Cardiac muscle cell (in vitro differentiated cells and primary cell): ENCODE measurements around the gene MAP2K7. TPM values are rescaled to one million over a fixed set of nuclear protein-coding genes. Genes with fewer than 3 reads are reported as not detected.
"Not testable (repeated sequence)": the region's sequence is repeated elsewhere in the genome, so short reads cannot be mapped to it uniquely, and the experiment has no call there.

Source experiments
- DNase-seq, 2 donors: peaks; one replicate each; pipeline versions ENCODE4 v3.0.0 to v3.0.0-alpha.2; 2010 to 2017; ENCODE audit warnings: low read depth in 1 of 2, low spot score in 1 of 2
- H3K27ac ChIP-seq: fragments of 200-600 bp; sonication (generic); 2 replicates; pipeline ENCODE4 v1.5.1; 2016
- H3K27me3 ChIP-seq: fragments of 200-600 bp; sonication (generic); 2 replicates; pipeline ENCODE4 v1.6.0; 2016; ENCODE audit warnings: control low read depth
- H3K36me3 ChIP-seq: fragments of 200-600 bp; sonication (generic); 2 replicates; pipeline ENCODE4 v1.5.1; 2016; ENCODE audit warnings: control low read depth
- H3K4me1 ChIP-seq: fragments of 200-600 bp; sonication (generic); 2 replicates; pipeline ENCODE4 v1.8.1; 2017; ENCODE audit warnings: low read depth, mild to moderate bottlenecking, mixed run types
- H3K4me3 ChIP-seq: fragments of 200-600 bp; sonication (generic); 2 replicates; pipeline ENCODE4 v1.5.1; 2016; ENCODE audit warnings: mild to moderate bottlenecking
- H3K9me3 ChIP-seq: fragments of 200-600 bp; sonication (generic); 2 replicates; pipeline ENCODE4 v1.5.1; 2017; ENCODE audit warnings: low read depth, mild to moderate bottlenecking, control low read depth
- CTCF ChIP-seq: IDR thresholded peaks from 2 replicates; pipeline ENCODE4 v1.5.1; 2012; ENCODE audit warnings: low read depth, mild to moderate bottlenecking, low read length
- polyA plus RNA-seq: library from polyadenylated mRNA; unstranded; fragments of >200 nt; fragmentation: Nextera tagmentation; extraction: Ambion mirVana; gene quantifications from 2 replicates; pipeline ENCODE4 v1.2.1, GENCODE V29; 2016
- total RNA-seq: library from RNA; depleted of rRNA; stranded (reverse); fragments of >200 nt; gene quantifications from 2 replicates; pipeline ENCODE4 v1.2.3, GENCODE V29; 2016

Gene MAP2K7
- total and polyA plus RNA-seq, 2 experiments from 2014 or later: 12.4 to 24.1 TPM

GRCh38 chr19:7959211-7959610 lies 55.5 kb downstream of the MAP2K7 start:
- H3K4me1 ChIP-seq: no peaks in the 10 kb centered on the region
- no peaks in the 10 kb centered on the region for H3K27me3 ChIP-seq
- no peak for DNase-seq
- H3K9me3 ChIP-seq: no peaks in the 10 kb centered on the region
- peak overlapping the region; percentile 18 for H3K27ac ChIP-seq
- no peak overlapping the region for H3K4me3 ChIP-seq
- peaks cover 27% of the 10 kb centered on the region for H3K36me3 ChIP-seq
- TF ChIP-seq CTCF: no peak

GRCh38 chr19:7961082-7961481 lies 57.4 kb downstream of the MAP2K7 start:
- not testable (repeated sequence) for H3K27me3 ChIP-seq, H3K9me3 ChIP-seq, H3K4me1 ChIP-seq, H3K4me3 ChIP-seq, DNase-seq
- Histone ChIP-seq H3K36me3 (peaks cover 37% of the 10 kb centered on the region), H3K27ac (peak overlapping the region; percentile 48)

- H3K4me1 ChIP-seq: no peaks in the 10 kb centered on the region
Observed at GRCh38 chr19:7961920-7962626, 58.4 kb downstream of the MAP2K7 start.

GRCh38 chr19:7962644-7963268 lies 59.1 kb downstream of the MAP2K7 start:
- Histone ChIP-seq H3K27me3 (no peaks in the 10 kb centered on the region), H3K36me3 (peaks cover 48% of the 10 kb centered on the region)
- no peak for TF ChIP-seq CTCF

More at GRCh38 chr19:7961920-7962626, 58.4 kb downstream of the MAP2K7 start:
- no peaks in the 10 kb centered on the region for H3K9me3 ChIP-seq
- DNase-seq: no peak
- TF ChIP-seq CTCF: no peak
- peaks cover 46% of the 10 kb centered on the region for H3K36me3 ChIP-seq
- no peak overlapping the region for H3K27ac ChIP-seq
- H3K4me3 ChIP-seq: no peak overlapping the region
- no peaks in the 10 kb centered on the region for H3K27me3 ChIP-seq

GRCh38 chr19:7963566-7963965 lies 59.9 kb downstream of the MAP2K7 start:
- TF ChIP-seq CTCF: no peak
- H3K4me3 ChIP-seq: no peak overlapping the region
- peak overlapping the region; percentile 28 for H3K27ac ChIP-seq
- H3K36me3 ChIP-seq: peaks cover 48% of the 10 kb centered on the region
- DNase-seq: no peak
- H3K27me3 ChIP-seq: no peaks in the 10 kb centered on the region
- H3K9me3 ChIP-seq: no peaks in the 10 kb centered on the region
- no peaks in the 10 kb centered on the region for H3K4me1 ChIP-seq

More at GRCh38 chr19:7962644-7963268, 59.1 kb downstream of the MAP2K7 start:
- no peak overlapping the region for H3K4me3 ChIP-seq
- no peak for DNase-seq
- H3K4me1 ChIP-seq: no peaks in the 10 kb centered on the region
- no peaks in the 10 kb centered on the region for H3K9me3 ChIP-seq
- H3K27ac ChIP-seq: no peak overlapping the region

Other genes with a start within 250 kb of the MAP2K7 start
- not detected in 2 replicates for gene RETN, start 234.8 kb upstream of the MAP2K7 start, total RNA-seq
- gene RETN, start 234.8 kb upstream of the MAP2K7 start, polyA plus RNA-seq: not detected in 2 replicates
- gene MCEMP1, start 226.8 kb upstream of the MAP2K7 start, total RNA-seq: not detected in 2 replicates
- not detected in 2 replicates for gene MCEMP1, start 226.8 kb upstream of the MAP2K7 start, polyA plus RNA-seq
- gene TRAPPC5, start 223.0 kb upstream of the MAP2K7 start, total RNA-seq: 95.9 and 96.2 TPM in 2 replicates
- 111 and 120 TPM in 2 replicates for gene TRAPPC5, start 223.0 kb upstream of the MAP2K7 start, polyA plus RNA-seq
- not detected in 2 replicates for gene FCER2, start 201.7 kb upstream of the MAP2K7 start, total RNA-seq
- gene FCER2, start 201.7 kb upstream of the MAP2K7 start, polyA plus RNA-seq: 0.39 TPM in 1 of 2 replicates, not detected in the other
- gene CLEC4G, start 171.8 kb upstream of the MAP2K7 start, total RNA-seq: not detected in 2 replicates
- not detected in 2 replicates for gene CLEC4G, start 171.8 kb upstream of the MAP2K7 start, polyA plus RNA-seq
- gene CD209, start 156.3 kb upstream of the MAP2K7 start, total RNA-seq: not detected in 2 replicates
- not detected in 2 replicates for gene CD209, start 156.3 kb upstream of the MAP2K7 start, polyA plus RNA-seq
- 0.54 TPM in 1 of 2 replicates, not detected in the other for gene CLEC4M, start 140.6 kb upstream of the MAP2K7 start, total RNA-seq
- 0.48 TPM in 1 of 2 replicates, not detected in the other for gene CLEC4M, start 140.6 kb upstream of the MAP2K7 start, polyA plus RNA-seq
- gene EVI5L, start 73.7 kb upstream of the MAP2K7 start, total RNA-seq: 41.9 and 48.6 TPM in 2 replicates
- gene EVI5L, start 73.7 kb upstream of the MAP2K7 start, polyA plus RNA-seq: 28.7 and 29.1 TPM in 2 replicates
- 2.0 and 6.1 TPM in 2 replicates for gene PRR36, start 29.5 kb upstream of the MAP2K7 start, total RNA-seq
- 6.2 and 10.3 TPM in 2 replicates for gene PRR36, start 29.5 kb upstream of the MAP2K7 start, polyA plus RNA-seq
- gene LRRC8E, start 15.4 kb upstream of the MAP2K7 start, total RNA-seq: 2.4 and 3.5 TPM in 2 replicates
- 1.3 TPM in 1 of 2 replicates, not detected in the other for gene LRRC8E, start 15.4 kb upstream of the MAP2K7 start, polyA plus RNA-seq
- 0.46 and 3.2 TPM in 2 replicates for gene TGFBR3L, start 11.0 kb downstream of the MAP2K7 start, total RNA-seq
- gene TGFBR3L, start 11.0 kb downstream of the MAP2K7 start, polyA plus RNA-seq: 2.6 and 11.8 TPM in 2 replicates
- 22.1 and 42.1 TPM in 2 replicates for gene SNAPC2, start 16.5 kb downstream of the MAP2K7 start, total RNA-seq
- gene SNAPC2, start 16.5 kb downstream of the MAP2K7 start, polyA plus RNA-seq: 22.5 and 31.4 TPM in 2 replicates
- 22.8 and 60.1 TPM in 2 replicates for gene CTXN1, start 22.3 kb downstream of the MAP2K7 start, total RNA-seq
- gene CTXN1, start 22.3 kb downstream of the MAP2K7 start, polyA plus RNA-seq: 18.1 and 48.5 TPM in 2 replicates
- 77.9 and 92.4 TPM in 2 replicates for gene TIMM44, start 39.8 kb downstream of the MAP2K7 start, total RNA-seq
- 52.0 and 52.5 TPM in 2 replicates for gene TIMM44, start 39.8 kb downstream of the MAP2K7 start, polyA plus RNA-seq
- 62.2 and 66.5 TPM in 2 replicates for gene ELAVL1, start 101.8 kb downstream of the MAP2K7 start, total RNA-seq
- 104 and 137 TPM in 2 replicates for gene ELAVL1, start 101.8 kb downstream of the MAP2K7 start, polyA plus RNA-seq
- not detected in 2 replicates for gene CCL25, start 148.9 kb downstream of the MAP2K7 start, total RNA-seq
- not detected in 2 replicates for gene CCL25, start 148.9 kb downstream of the MAP2K7 start, polyA plus RNA-seq
- 6.6 and 15.1 TPM in 2 replicates for gene FBN3, start 245.7 kb downstream of the MAP2K7 start, total RNA-seq
- gene FBN3, start 245.7 kb downstream of the MAP2K7 start, polyA plus RNA-seq: 5.6 and 6.2 TPM in 2 replicates